Measurements from ENCODE around the gene ADAMTS12.

Gene ADAMTS12

GRCh38 chr5:33848554-33848953, 43.2 kb downstream of the ADAMTS12 start:
- H3K4me3 Mint-ChIP-seq: no peak overlapping the region
- H3K36me3 Mint-ChIP-seq: no peaks in the 10 kb centered on the region
- H3K4me1 Mint-ChIP-seq: peaks cover 9% of the 10 kb centered on the region
- ATAC-seq (ENCODE audit: low read depth): no peak
- H3K9me3 Mint-ChIP-seq: peaks cover 2% of the 10 kb centered on the region
- peaks cover 7% of the 10 kb centered on the region for H3K27me3 Mint-ChIP-seq
- H3K27ac Mint-ChIP-seq: no peak overlapping the region
- DNase-seq (ENCODE audit: low spot score in 2 of 2): no peak

GRCh38 chr5:33846851-33847250, 44.9 kb downstream of the ADAMTS12 start:
- Mint-ChIP-seq H3K4me3 (no peak overlapping the region), H3K4me1 (peaks cover 9% of the 10 kb centered on the region), H3K27me3 (peaks cover 3% of the 10 kb centered on the region), H3K36me3 (no peaks in the 10 kb centered on the region), H3K9me3 (peaks cover 2% of the 10 kb centered on the region), H3K27ac (no peak overlapping the region)
- DNase-seq (ENCODE audit: low spot score in 2 of 2) (no peak), ATAC-seq (ENCODE audit: low read depth) (no peak)

GRCh38 chr5:33843579-33843978, 48.2 kb downstream of the ADAMTS12 start:
- Mint-ChIP-seq H3K4me3 (no peak overlapping the region), H3K27me3 (peaks cover 4% of the 10 kb centered on the region), H3K4me1 (peaks cover 5% of the 10 kb centered on the region), H3K27ac (no peak overlapping the region), H3K9me3 (peaks cover 2% of the 10 kb centered on the region), H3K36me3 (no peaks in the 10 kb centered on the region)
- ATAC-seq (ENCODE audit: low read depth) (no peak), DNase-seq (ENCODE audit: low spot score in 2 of 2) (no peak)

- Mint-ChIP-seq H3K4me1 (no peaks in the 10 kb centered on the region), H3K27ac (no peak overlapping the region), H3K4me3 (no peak overlapping the region), H3K36me3 (no peaks in the 10 kb centered on the region), H3K9me3 (peaks cover 2% of the 10 kb centered on the region), H3K27me3 (peaks cover 6% of the 10 kb centered on the region)
- DNase-seq (ENCODE audit: low spot score in 2 of 2) (no peak), ATAC-seq (ENCODE audit: low read depth) (no peak)
Observed at GRCh38 chr5:33842456-33842855, 49.3 kb downstream of the ADAMTS12 start.

- Mint-ChIP-seq H3K9me3 (peaks cover 2% of the 10 kb centered on the region), H3K27ac (no peak overlapping the region), H3K27me3 (peaks cover 6% of the 10 kb centered on the region), H3K36me3 (no peaks in the 10 kb centered on the region), H3K4me1 (no peaks in the 10 kb centered on the region), H3K4me3 (no peak overlapping the region)
- no peak for ATAC-seq (ENCODE audit: low read depth)
- DNase-seq (ENCODE audit: low spot score in 2 of 2): no peak
Observed at GRCh38 chr5:33841891-33842290, 49.9 kb downstream of the ADAMTS12 start.

GRCh38 chr5:33840927-33841547, 50.8 kb downstream of the ADAMTS12 start:
- Mint-ChIP-seq H3K9me3 (peaks cover 2% of the 10 kb centered on the region), H3K4me1 (no peaks in the 10 kb centered on the region), H3K27ac (no peak overlapping the region), H3K27me3 (peaks cover 9% of the 10 kb centered on the region), H3K4me3 (no peak overlapping the region), H3K36me3 (no peaks in the 10 kb centered on the region)
- no peak for DNase-seq (ENCODE audit: low spot score in 2 of 2)
- ATAC-seq (ENCODE audit: low read depth): no peak

- Mint-ChIP-seq H3K27me3 (peaks cover 9% of the 10 kb centered on the region), H3K4me3 (no peak overlapping the region), H3K9me3 (no peaks in the 10 kb centered on the region), H3K27ac (no peak overlapping the region), H3K36me3 (no peaks in the 10 kb centered on the region), H3K4me1 (no peaks in the 10 kb centered on the region)
- DNase-seq (ENCODE audit: low spot score in 2 of 2) (no peak), ATAC-seq (ENCODE audit: low read depth) (no peak)
Observed at GRCh38 chr5:33837301-33837700, 54.5 kb downstream of the ADAMTS12 start.

- Mint-ChIP-seq H3K4me1 (no peaks in the 10 kb centered on the region), H3K9me3 (no peaks in the 10 kb centered on the region), H3K27ac (no peak overlapping the region), H3K27me3 (peaks cover 10% of the 10 kb centered on the region), H3K4me3 (no peak overlapping the region), H3K36me3 (no peaks in the 10 kb centered on the region)
- ATAC-seq (ENCODE audit: low read depth) (no peak), DNase-seq (ENCODE audit: low spot score in 2 of 2) (no peak)
Observed at GRCh38 chr5:33834334-33834733, 57.5 kb downstream of the ADAMTS12 start.

- H3K27ac Mint-ChIP-seq: no peak overlapping the region
- no peaks in the 10 kb centered on the region for H3K4me1 Mint-ChIP-seq
- H3K36me3 Mint-ChIP-seq: no peaks in the 10 kb centered on the region
- H3K9me3 Mint-ChIP-seq: no peaks in the 10 kb centered on the region
- DNase-seq (ENCODE audit: low spot score in 2 of 2) (no peak), ATAC-seq (ENCODE audit: low read depth) (no peak)
- H3K27me3 Mint-ChIP-seq: peaks cover 10% of the 10 kb centered on the region
- no peak overlapping the region for H3K4me3 Mint-ChIP-seq
Observed at GRCh38 chr5:33833237-33833575, 58.6 kb downstream of the ADAMTS12 start.

- ATAC-seq (ENCODE audit: low read depth): no peak
- no peak for DNase-seq (ENCODE audit: low spot score in 2 of 2)
Observed at GRCh38 chr5:33832404-33833236, 59.2 kb downstream of the ADAMTS12 start.

GRCh38 chr5:33831041-33831440, 60.7 kb downstream of the ADAMTS12 start:
- Mint-ChIP-seq H3K27ac (no peak overlapping the region), H3K36me3 (no peaks in the 10 kb centered on the region), H3K9me3 (no peaks in the 10 kb centered on the region), H3K4me1 (no peaks in the 10 kb centered on the region), H3K4me3 (no peak overlapping the region), H3K27me3 (peaks cover 7% of the 10 kb centered on the region)
- DNase-seq (ENCODE audit: low spot score in 2 of 2) (no peak), ATAC-seq (ENCODE audit: low read depth) (no peak)

More at GRCh38 chr5:33832404-33833236, 59.2 kb downstream of the ADAMTS12 start:
- Mint-ChIP-seq H3K27me3 (peaks cover 10% of the 10 kb centered on the region), H3K4me3 (no peak overlapping the region), H3K27ac (no peak overlapping the region), H3K9me3 (no peaks in the 10 kb centered on the region), H3K4me1 (no peaks in the 10 kb centered on the region), H3K36me3 (no peaks in the 10 kb centered on the region)

GRCh38 chr5:33829430-33829829, 62.4 kb downstream of the ADAMTS12 start:
- H3K4me1 Mint-ChIP-seq: no peaks in the 10 kb centered on the region
- H3K27ac Mint-ChIP-seq: no peak overlapping the region
- no peaks in the 10 kb centered on the region for H3K9me3 Mint-ChIP-seq
- H3K36me3 Mint-ChIP-seq: no peaks in the 10 kb centered on the region
- H3K4me3 Mint-ChIP-seq: no peak overlapping the region
- H3K27me3 Mint-ChIP-seq: peaks cover 7% of the 10 kb centered on the region
- ATAC-seq (ENCODE audit: low read depth) (no peak), DNase-seq (ENCODE audit: low spot score in 2 of 2) (no peak)

GRCh38 chr5:33828626-33829308, 63.0 kb downstream of the ADAMTS12 start:
- H3K4me3 Mint-ChIP-seq: no peak overlapping the region
- no peaks in the 10 kb centered on the region for H3K36me3 Mint-ChIP-seq
- H3K27me3 Mint-ChIP-seq: peaks cover 7% of the 10 kb centered on the region
- no peaks in the 10 kb centered on the region for H3K9me3 Mint-ChIP-seq
- H3K27ac Mint-ChIP-seq: no peak overlapping the region
- DNase-seq (ENCODE audit: low spot score in 2 of 2) (no peak), ATAC-seq (ENCODE audit: low read depth) (no peak)
- H3K4me1 Mint-ChIP-seq: no peaks in the 10 kb centered on the region

GRCh38 chr5:33827885-33828284, 63.9 kb downstream of the ADAMTS12 start:
- peaks cover 7% of the 10 kb centered on the region for H3K27me3 Mint-ChIP-seq
- H3K4me1 Mint-ChIP-seq: no peaks in the 10 kb centered on the region

More at GRCh38 chr5:33827885-33828284, 63.9 kb downstream of the ADAMTS12 start:
- DNase-seq (ENCODE audit: low spot score in 2 of 2) (no peak), ATAC-seq (ENCODE audit: low read depth) (no peak)
- H3K27ac Mint-ChIP-seq: no peak overlapping the region
- H3K36me3 Mint-ChIP-seq: no peaks in the 10 kb centered on the region
- H3K4me3 Mint-ChIP-seq: no peak overlapping the region
- no peaks in the 10 kb centered on the region for H3K9me3 Mint-ChIP-seq

Data from memory B cell (primary cell).